Activated CD4-positive, alpha-beta T cell treated with anti-CD3 and anti-CD28 coated beads, Interleukin-2, amount 10 ng/mL, durations not matched to agents 7 days and 5 days (primary cell): ENCODE measurements around the gene KRT80. TPM values are rescaled to one million over a fixed set of nuclear protein-coding genes. Genes with fewer than 3 reads are reported as not detected.

Experiments used
- CTCF ChIA-PET: fragments of 350-600 bp; sonication (Branson Sonifier 250); formaldehyde crosslinking; loops from one replicate; lab custom pipeline; 2021; ENCODE audit warnings: antibody characterized with exemption; lab: Charles Lee
- POLR2A ChIA-PET: fragments of 350-600 bp; sonication (Branson Sonifier 250); formaldehyde crosslinking; loops from one replicate; lab custom pipeline; 2021; ENCODE audit warnings: antibody characterized with exemption; lab: Charles Lee
- DNase-seq: peaks from one replicate; pipeline ENCODE4 v3.0.0-alpha.2; 2020
- H3K27ac Mint-ChIP-seq: one replicate; pipeline ENCODE4 v1.8.0; 2021; ENCODE audit warnings: mild to moderate bottlenecking, moderate library complexity, mixed read lengths
- H3K27me3 Mint-ChIP-seq: one replicate; pipeline ENCODE4 v1.8.0; 2021; ENCODE audit warnings: mixed read lengths
- H3K36me3 Mint-ChIP-seq: one replicate; pipeline ENCODE4 v1.8.0; 2021; ENCODE audit warnings: low read depth, mixed read lengths
- H3K4me1 Mint-ChIP-seq: one replicate; pipeline ENCODE4 v1.8.0; 2021; ENCODE audit warnings: mixed read lengths
- H3K4me3 Mint-ChIP-seq: one replicate; pipeline ENCODE4 v1.8.0; 2021; ENCODE audit warnings: mild to moderate bottlenecking, moderate library complexity, mixed read lengths
- H3K9me3 Mint-ChIP-seq: one replicate; pipeline ENCODE4 v1.8.0; 2021; ENCODE audit warnings: mixed read lengths
- total RNA-seq, 2 experiments: library from RNA; stranded (reverse); gene quantifications; one replicate each; pipeline ENCODE4 v1.2.3, GENCODE V29; 2021

Gene KRT80
- total RNA-seq, 2 experiments from 2014 or later: not detected

DNA sequence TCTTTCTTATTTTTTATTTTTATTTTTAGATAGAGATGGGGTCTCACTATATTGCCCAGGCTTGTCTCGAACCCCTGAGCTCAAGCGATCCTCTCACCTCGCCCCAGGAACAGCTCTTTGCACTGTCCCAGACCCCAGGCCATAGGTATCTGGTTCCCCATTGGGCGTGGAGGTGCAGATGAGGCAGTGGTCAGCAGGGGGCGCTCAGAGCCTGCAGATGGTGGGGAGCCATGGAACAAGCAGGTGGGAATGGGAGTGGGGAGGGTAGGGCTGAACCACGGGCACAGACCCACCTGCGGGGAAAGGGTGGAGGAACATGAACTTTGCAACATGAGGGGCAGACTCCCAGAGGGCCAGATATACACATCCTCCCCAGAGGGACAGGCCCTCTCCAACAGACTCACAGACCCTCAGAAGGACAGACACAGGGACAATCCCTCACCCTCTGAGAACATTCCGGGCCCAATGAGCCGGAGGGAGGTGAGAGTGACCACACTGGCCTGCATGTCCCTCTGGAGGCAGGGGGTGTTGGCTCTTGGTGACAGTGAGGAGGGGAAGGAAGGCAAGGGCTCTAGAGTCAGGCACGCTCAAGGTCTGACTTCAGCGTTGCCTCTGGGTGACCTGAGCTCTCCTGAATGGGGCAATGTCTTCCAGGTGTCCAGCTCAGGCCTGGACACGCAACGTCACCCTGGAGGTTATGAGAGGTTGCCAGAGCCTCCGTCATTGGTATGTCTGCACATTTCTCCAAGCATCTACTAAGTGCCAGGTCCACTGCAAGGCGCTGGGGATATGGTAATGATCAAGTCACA lies 34.9 kb downstream of the KRT80 start:
- Mint-ChIP-seq H3K36me3 (no peaks in the 10 kb centered on the region), H3K4me3 (no peak overlapping the region), H3K9me3 (no peaks in the 10 kb centered on the region), H3K27me3 (no peaks in the 10 kb centered on the region), H3K27ac (no peak overlapping the region), H3K4me1 (peaks cover 38% of the 10 kb centered on the region)
- ChIA-PET POLR2A (no interaction called here), CTCF (interaction anchor here (0.6 to 3.3 kb wide), 14 partner anchors 9 to 784 kb away, joined by 3 to 12 read pairs (median 4); no protein-coding TSS in a partner anchor)
- peak; percentile 76 for DNase-seq

- ChIA-PET POLR2A (no interaction called here), CTCF (interaction anchor here (0.5 to 3.3 kb wide), 13 partner anchors 8 to 718 kb away, joined by 3 to 12 read pairs (median 3); no protein-coding TSS in a partner anchor)
- Mint-ChIP-seq H3K9me3 (no peaks in the 10 kb centered on the region), H3K36me3 (no peaks in the 10 kb centered on the region), H3K27me3 (peaks cover 2% of the 10 kb centered on the region), H3K4me1 (peaks cover 38% of the 10 kb centered on the region), H3K4me3 (peak overlapping the region; percentile 9), H3K27ac (peak overlapping the region; percentile 7)
- no peak for DNase-seq
Measured at GRCh38 chr12:52156311-52156710, 35.5 kb downstream of the KRT80 start.

DNA sequence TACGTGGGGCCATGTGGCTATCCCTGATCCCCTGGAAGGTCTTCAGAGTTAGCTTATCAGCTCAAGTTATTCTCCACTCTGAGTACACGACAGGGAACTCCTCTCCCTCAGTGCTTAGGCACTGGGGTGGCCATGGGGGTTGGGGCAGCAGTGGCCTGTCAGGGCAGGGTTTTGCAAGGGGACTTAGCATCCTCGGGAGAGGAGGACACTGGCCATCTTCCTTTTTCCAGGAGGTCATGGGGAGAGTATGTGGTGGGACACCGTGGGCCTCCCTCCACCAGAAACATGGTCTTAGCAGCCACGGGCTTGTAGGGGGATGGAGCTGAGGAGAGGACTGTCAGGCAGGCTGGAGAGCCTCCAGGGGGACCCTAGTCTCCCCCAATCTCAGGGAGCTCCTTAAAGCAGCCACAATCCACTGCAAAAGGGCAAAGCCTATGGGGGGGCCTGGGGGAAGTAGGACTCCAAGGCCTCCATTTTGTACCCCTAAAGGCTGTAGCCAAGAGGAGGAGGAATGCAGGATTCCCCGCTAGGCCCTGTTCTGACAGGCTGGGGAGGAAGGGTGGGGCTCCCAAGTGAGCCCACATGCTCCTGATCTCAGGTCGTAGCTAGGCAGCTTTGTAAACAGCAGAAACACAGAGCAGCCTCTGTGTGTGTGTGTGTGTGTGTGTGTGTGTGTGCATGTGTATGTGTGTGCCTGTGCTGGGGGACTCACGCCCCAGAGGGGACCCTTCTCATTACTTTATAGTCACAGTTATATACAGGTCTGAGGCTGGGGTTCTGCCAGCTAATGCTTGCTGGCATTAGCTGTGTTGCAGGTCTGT lies 36.6 kb downstream of the KRT80 start:
- CTCF ChIA-PET: interaction anchor here (0.5 to 3.3 kb wide), 8 partner anchors 31 to 215 kb away, joined by 3 to 12 read pairs (median 3); no protein-coding TSS in a partner anchor
- H3K27me3 Mint-ChIP-seq: peaks cover 2% of the 10 kb centered on the region
- POLR2A ChIA-PET: no interaction called here
- no peaks in the 10 kb centered on the region for H3K9me3 Mint-ChIP-seq
- peaks cover 34% of the 10 kb centered on the region for H3K4me1 Mint-ChIP-seq
- DNase-seq: peak; percentile 77
- peak overlapping the region; percentile 91 for H3K27ac Mint-ChIP-seq
- no peak overlapping the region for H3K4me3 Mint-ChIP-seq
- H3K36me3 Mint-ChIP-seq: no peaks in the 10 kb centered on the region

GRCh38 chr12:52152905-52153317 lies 38.9 kb downstream of the KRT80 start:
- Mint-ChIP-seq H3K36me3 (no peaks in the 10 kb centered on the region), H3K9me3 (no peaks in the 10 kb centered on the region), H3K27me3 (peaks cover 2% of the 10 kb centered on the region), H3K4me3 (no peak overlapping the region), H3K4me1 (peaks cover 33% of the 10 kb centered on the region), H3K27ac (no peak overlapping the region)
- ChIA-PET CTCF (no interaction called here), POLR2A (no interaction called here)
- no peak for DNase-seq

DNA sequence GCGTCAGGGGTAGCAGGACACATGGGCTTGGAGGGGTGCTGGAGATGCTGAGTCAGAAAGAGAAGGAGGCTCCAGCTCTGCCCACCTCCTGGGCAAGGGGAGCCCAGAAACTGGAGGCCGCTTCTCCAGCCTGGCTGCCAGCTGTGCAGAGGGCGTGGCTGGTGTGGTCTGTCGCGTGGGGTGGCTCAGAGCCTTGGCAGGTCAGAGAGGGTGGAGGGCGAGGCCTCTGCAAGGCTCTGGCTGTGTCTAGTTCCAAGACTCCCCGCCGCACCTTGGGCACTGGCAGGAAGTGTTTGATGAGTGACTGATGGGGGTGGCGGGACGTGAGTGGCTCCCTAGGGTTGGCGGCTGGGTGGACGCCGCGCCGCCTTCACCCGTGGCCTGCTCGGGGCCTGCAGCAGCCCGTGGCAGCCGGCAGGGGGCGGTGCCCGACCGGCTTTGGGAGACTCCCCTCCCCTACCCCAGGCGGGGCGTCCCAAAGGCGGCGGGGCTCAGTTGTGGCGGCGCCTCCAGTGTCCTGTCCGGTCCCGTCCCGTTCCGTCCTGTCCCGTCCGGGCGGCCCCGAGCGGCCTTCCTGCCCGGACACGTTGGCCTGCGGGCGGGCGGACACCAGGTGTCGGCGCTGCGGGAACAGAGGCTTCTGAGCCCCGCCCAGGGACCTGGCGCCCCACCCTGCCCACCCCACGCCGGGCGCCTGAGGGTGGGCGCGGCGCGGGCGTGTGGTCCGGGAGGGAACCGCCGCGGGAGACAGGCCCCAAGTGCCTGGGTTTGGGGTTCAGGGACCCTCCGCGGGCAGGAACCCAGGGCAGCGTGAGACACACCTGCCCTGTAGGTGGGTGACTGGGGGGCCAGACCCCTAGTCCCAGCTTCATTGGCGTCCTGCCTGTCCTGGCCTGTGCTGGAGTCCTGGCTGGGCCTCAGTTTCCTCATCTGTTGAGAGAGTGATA lies 39.7 kb downstream of the KRT80 start:
- peak; percentile 72 for DNase-seq
- ChIA-PET CTCF (no interaction called here), POLR2A (no interaction called here)
- H3K27ac Mint-ChIP-seq: peak overlapping the region; percentile 64
- peaks cover 2% of the 10 kb centered on the region for H3K27me3 Mint-ChIP-seq
- H3K4me3 Mint-ChIP-seq: peak overlapping the region; percentile 36
- H3K9me3 Mint-ChIP-seq: no peaks in the 10 kb centered on the region
- H3K4me1 Mint-ChIP-seq: peaks cover 33% of the 10 kb centered on the region
- H3K36me3 Mint-ChIP-seq: no peaks in the 10 kb centered on the region

GRCh38 chr12:52151153-52151836 lies 40.5 kb downstream of the KRT80 start:
- H3K36me3 Mint-ChIP-seq: no peaks in the 10 kb centered on the region
- H3K9me3 Mint-ChIP-seq: no peaks in the 10 kb centered on the region
- POLR2A ChIA-PET: no interaction called here
- peak overlapping the region; percentile 64 for H3K27ac Mint-ChIP-seq
- DNase-seq: no peak
- peaks cover 27% of the 10 kb centered on the region for H3K4me1 Mint-ChIP-seq
- H3K27me3 Mint-ChIP-seq: peaks cover 2% of the 10 kb centered on the region
- H3K4me3 Mint-ChIP-seq: peak overlapping the region; percentile 36
- CTCF ChIA-PET: no interaction called here

DNA sequence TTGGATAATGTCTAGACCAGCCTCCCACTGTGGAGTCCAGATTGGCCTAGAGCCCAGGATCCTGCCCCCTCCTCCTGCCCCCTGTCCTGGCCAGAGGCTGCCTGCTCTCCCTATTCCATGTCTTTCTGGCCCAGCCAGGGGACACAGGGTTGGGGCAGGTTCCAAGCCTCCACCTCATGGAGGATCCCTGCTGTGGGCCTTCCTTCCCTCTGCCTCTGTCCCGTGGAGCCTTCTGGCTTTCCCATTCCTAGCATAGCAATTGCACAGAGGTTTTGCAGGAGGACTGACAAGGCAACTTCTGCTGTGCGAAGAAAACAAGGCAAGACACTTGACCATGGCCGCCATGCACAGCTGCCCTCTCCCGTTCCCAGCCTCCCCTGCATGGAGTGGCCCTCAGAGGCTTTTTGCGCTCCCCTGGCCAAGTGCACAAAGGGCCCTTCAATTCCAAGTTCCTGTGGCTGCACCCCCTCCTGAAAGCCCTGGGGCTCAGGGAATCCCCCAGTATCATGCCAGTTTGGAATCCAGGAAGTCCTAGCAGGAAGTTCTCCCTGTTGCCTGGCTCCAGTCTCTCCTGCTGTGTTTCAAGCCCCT lies 42.1 kb downstream of the KRT80 start:
- POLR2A ChIA-PET: no interaction called here
- CTCF ChIA-PET: no interaction called here
- peaks cover 12% of the 10 kb centered on the region for H3K4me1 Mint-ChIP-seq
- H3K9me3 Mint-ChIP-seq: no peaks in the 10 kb centered on the region
- no peak for DNase-seq
- peaks cover 2% of the 10 kb centered on the region for H3K27me3 Mint-ChIP-seq
- H3K36me3 Mint-ChIP-seq: no peaks in the 10 kb centered on the region
- no peak overlapping the region for H3K4me3 Mint-ChIP-seq
- no peak overlapping the region for H3K27ac Mint-ChIP-seq

- H3K36me3 Mint-ChIP-seq: no peaks in the 10 kb centered on the region
- POLR2A ChIA-PET: no interaction called here
- no peak for DNase-seq
- peaks cover 12% of the 10 kb centered on the region for H3K4me1 Mint-ChIP-seq
- no peak overlapping the region for H3K27ac Mint-ChIP-seq
- no peak overlapping the region for H3K4me3 Mint-ChIP-seq
- CTCF ChIA-PET: interaction anchor here (0.5 to 1.6 kb wide), 2 partner anchors 7 to 269 kb away, joined by 3 to 4 read pairs; no protein-coding TSS in a partner anchor
- no peaks in the 10 kb centered on the region for H3K9me3 Mint-ChIP-seq
- H3K27me3 Mint-ChIP-seq: peaks cover 2% of the 10 kb centered on the region
Measured at GRCh38 chr12:52149182-52149641, 42.6 kb downstream of the KRT80 start.

DNA sequence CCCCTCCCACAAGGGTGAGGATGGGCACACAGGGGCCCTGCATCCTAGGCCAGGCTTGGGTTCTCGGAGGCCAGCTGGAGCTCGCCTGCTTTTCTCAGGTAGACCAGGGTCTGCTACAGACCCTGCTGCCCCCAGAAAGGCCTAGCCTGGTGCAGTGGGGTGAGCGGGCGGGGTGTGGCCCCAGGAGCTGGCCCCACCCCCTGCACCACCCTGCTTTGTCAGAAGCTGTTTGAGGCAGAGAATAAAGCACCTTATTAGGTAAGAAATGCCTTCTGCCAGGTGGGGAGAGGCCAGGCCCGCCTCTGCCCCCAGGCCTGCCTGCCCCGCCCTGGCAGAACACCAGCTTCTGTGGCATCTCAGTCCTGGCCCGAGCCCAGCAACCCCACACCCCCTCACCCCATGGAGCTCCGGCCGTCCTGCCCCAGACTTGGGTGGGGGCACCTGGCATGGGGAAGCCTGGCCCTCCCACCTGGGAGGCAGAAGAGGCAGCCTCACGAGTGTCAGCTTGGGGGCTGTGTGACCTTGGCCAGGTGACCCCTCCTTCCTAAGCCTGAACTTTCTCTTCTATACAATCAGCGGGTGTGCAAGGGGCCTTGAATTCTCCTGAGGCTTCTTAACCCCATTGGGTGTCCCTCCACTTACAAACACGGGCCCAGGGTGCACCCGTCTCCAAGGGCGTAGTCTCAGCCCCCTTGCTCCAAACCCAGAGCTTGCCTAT lies 43.2 kb downstream of the KRT80 start:
- DNase-seq: no peak
- POLR2A ChIA-PET: no interaction called here
- H3K4me3 Mint-ChIP-seq: no peak overlapping the region
- H3K27ac Mint-ChIP-seq: peak overlapping the region; percentile 31
- no peaks in the 10 kb centered on the region for H3K36me3 Mint-ChIP-seq
- H3K27me3 Mint-ChIP-seq: peaks cover 2% of the 10 kb centered on the region
- H3K9me3 Mint-ChIP-seq: no peaks in the 10 kb centered on the region
- H3K4me1 Mint-ChIP-seq: peaks cover 12% of the 10 kb centered on the region
- CTCF ChIA-PET: interaction anchor here (0.5 to 1.6 kb wide), 2 partner anchors 8 to 268 kb away, joined by 3 to 4 read pairs; no protein-coding TSS in a partner anchor

DNA sequence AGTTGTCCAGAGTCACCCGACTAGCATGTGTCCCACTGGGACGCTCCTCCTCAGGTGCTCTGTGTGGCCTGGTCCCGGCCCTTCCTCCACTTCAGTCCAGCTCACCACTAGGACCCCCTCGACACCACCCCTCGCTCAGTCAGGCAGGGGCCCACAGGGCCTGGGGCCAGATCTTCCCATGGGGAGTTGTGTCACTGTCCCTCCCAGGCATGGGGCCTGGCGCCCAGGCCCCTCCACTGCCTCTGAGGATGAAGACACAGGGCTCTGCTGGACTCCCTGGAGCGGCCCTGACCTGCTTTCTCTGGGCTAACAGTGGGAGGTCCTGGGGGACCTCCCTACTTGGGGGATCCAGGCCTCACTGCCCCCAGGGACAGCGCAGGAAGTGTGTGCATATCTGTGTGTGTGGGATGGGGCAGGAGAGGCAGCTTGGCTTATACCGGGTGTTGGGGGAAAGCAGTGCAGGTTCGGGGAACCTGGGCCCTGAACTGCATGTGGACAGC lies 43.8 kb downstream of the KRT80 start:
- Mint-ChIP-seq H3K27ac (peak overlapping the region; percentile 60), H3K4me3 (no peak overlapping the region), H3K4me1 (peaks cover 12% of the 10 kb centered on the region), H3K36me3 (no peaks in the 10 kb centered on the region), H3K9me3 (no peaks in the 10 kb centered on the region), H3K27me3 (peaks cover 2% of the 10 kb centered on the region)
- ChIA-PET CTCF (interaction anchor here (0.9 to 1.6 kb wide), 4 partner anchors 9 to 723 kb away, joined by 3 to 4 read pairs (median 3); no protein-coding TSS in a partner anchor), POLR2A (no interaction called here)
- DNase-seq: no peak
